HG03097 (cell line): ENCODE results near the gene SNX10.

Experiments
- ATAC-seq: cut with Tn5 transposase; IDR thresholded peaks from one replicate; pipeline ENCODE4 v1.9.1; 2021; ENCODE audit not compliant: unreplicated experiment, low FRiP score

The SNX10 gene

GRCh38 chr7:26332698-26333097, 41.0 kb downstream of the SNX10 start:
- no peak for ATAC-seq

GRCh38 chr7:26334166-26334859, 42.7 kb downstream of the SNX10 start:
- no peak for ATAC-seq

- no peak for ATAC-seq
Observed at GRCh38 chr7:26337232-26337865, 45.7 kb downstream of the SNX10 start.

GRCh38 chr7:26340476-26341018, 48.9 kb downstream of the SNX10 start:
- ATAC-seq, result no peak

GRCh38 chr7:26343320-26343832, 51.7 kb downstream of the SNX10 start:
- no peak for ATAC-seq

- ATAC-seq, result no peak
Observed at GRCh38 chr7:26343837-26344236, 52.2 kb downstream of the SNX10 start.

GRCh38 chr7:26345202-26345601, 53.5 kb downstream of the SNX10 start:
- ATAC-seq, result no peak

- ATAC-seq, result no peak
Observed at GRCh38 chr7:26345837-26346236, 54.2 kb downstream of the SNX10 start.

GRCh38 chr7:26346611-26347203, 55.0 kb downstream of the SNX10 start:
- ATAC-seq, result no peak

- ATAC-seq, result peak; percentile 83
Observed at GRCh38 chr7:26348234-26348851, 56.7 kb downstream of the SNX10 start.

- no peak for ATAC-seq
Observed at GRCh38 chr7:26349005-26349915, 57.6 kb downstream of the SNX10 start.

- no peak for ATAC-seq
Observed at GRCh38 chr7:26351171-26351570, 59.5 kb downstream of the SNX10 start.

GRCh38 chr7:26356229-26356628, 64.6 kb downstream of the SNX10 start:
- ATAC-seq, result no peak

GRCh38 chr7:26356929-26357798, 65.5 kb downstream of the SNX10 start:
- no peak for ATAC-seq

- ATAC-seq, result no peak
Observed at GRCh38 chr7:26357799-26358151, 66.1 kb downstream of the SNX10 start.

GRCh38 chr7:26360650-26361049, 69.0 kb downstream of the SNX10 start:
- ATAC-seq, result no peak

GRCh38 chr7:26361637-26362036, 70.0 kb downstream of the SNX10 start:
- ATAC-seq, result no peak

GRCh38 chr7:26363465-26363864, 71.8 kb downstream of the SNX10 start:
- ATAC-seq, result no peak
